Stomach (tissue), 9 donors: ENCODE measurements around the gene SPATA12. TPM values are rescaled to one million over a fixed set of nuclear protein-coding genes. Genes with fewer than 3 reads are reported as not detected.

Experiments used
- DNase-seq, 2 donors: peaks; one replicate each; pipeline versions ENCODE4 v3.0.0 to v3.0.0-alpha.2; 2013 to 2019
- H3K27ac ChIP-seq, 5 donors: fragments of 200-600 bp in 4 of 5; sonication (generic) in 4 of 5; one replicate each; pipeline ENCODE4 v1.5.1; 2013 to 2019; ENCODE audit warnings: mild to moderate bottlenecking in 1 of 5, moderate library complexity in 1 of 5
- H3K27me3 ChIP-seq, 3 donors: fragments of 200-600 bp; sonication (generic); one replicate each; pipeline ENCODE4 v1.5.1; 2017 to 2019; ENCODE audit warnings: mixed run types in 1 of 3
- H3K36me3 ChIP-seq, 4 donors: fragments of 200-600 bp; sonication (generic); 1 replicate in 3 of 4; 2 replicates in 1 of 4; pipeline ENCODE4 v1.5.1; 2016 to 2019
- H3K4me1 ChIP-seq, 4 donors: fragments of 200-600 bp; sonication (generic); one replicate each; pipeline ENCODE4 v1.5.1; 2016 to 2019
- H3K4me3 ChIP-seq, 4 donors: fragments of 200-600 bp; sonication (generic) in 3 of 4; one replicate each; pipeline ENCODE4 v1.5.1; 2016 to 2019; ENCODE audit warnings: mild to moderate bottlenecking in 1 of 4
- H3K9me3 ChIP-seq, 4 donors: fragments of 200-600 bp; sonication (generic); one replicate each; pipeline ENCODE4 v1.5.1; 2016 to 2019
- CTCF ChIP-seq, 7 experiments: fragments of 450-650 bp in 4 of 7; fragments of 200-600 bp in 3 of 7; sonication (generic) in 3 of 7; IDR thresholded peaks; one replicate each; pipeline ENCODE4 v1.5.1; 2016 to 2019; ENCODE audit warnings: antibody characterized with exemption in 7 of 7, control low read depth in 2 of 7, mild to moderate bottlenecking in 1 of 7
- EP300 ChIP-seq: sonication (generic); formaldehyde crosslinking; IDR thresholded peaks from one replicate; pipeline ENCODE4 v1.6.1; 2017; ENCODE audit warnings: antibody characterized with exemption
- POLR2A ChIP-seq, 4 donors: fragments of 450-650 bp; IDR thresholded peaks; one replicate each; pipeline ENCODE4 v1.6.1; 2016; ENCODE audit warnings: antibody characterized with exemption in 4 of 4, control low read depth in 2 of 4, mild to moderate bottlenecking in 1 of 4, moderate library complexity in 1 of 4
- POLR2AphosphoS5 ChIP-seq, 3 donors: sonication (generic); formaldehyde crosslinking; IDR thresholded peaks; one replicate each; pipeline ENCODE4 v1.6.1; 2016; ENCODE audit warnings: antibody characterized with exemption in 3 of 3
- WGBS, 5 donors: extraction: QIAGEN DNeasy Blood & Tissue Kit in 3 of 5; methylation state at CpG; one replicate each; pipeline versions ENCODE4 v1.1.5 to v1.1.7; 2013 to 2018; 5-methylcytosine and 5-hydroxymethylcytosine counted together
- intact Hi-C: fragments of 100-400 bp; cut with DNase I; formaldehyde crosslinking; loops from one replicate; pipeline ENCODE4 v1.15.1; 2023; ENCODE audit warnings: low total_unique reads
- polyA plus RNA-seq, 3 donors: library from polyadenylated mRNA; stranded (reverse); fragments of 200-250 nt; gene quantifications; one replicate each; pipeline ENCODE4 v1.2.3, GENCODE V29; 2013
- total RNA-seq, 5 donors: library from RNA; depleted of rRNA; stranded (reverse); fragments of >200 nt; gene quantifications; one replicate each; pipeline versions ENCODE4 v1.1.0 to v1.2.3, GENCODE V29; 2014 to 2016
- donor health status: healthy with polysubstance abuse.
- donor health status: Bipolar disorder and iron deficiency.
- donor health status: healthy.

Gene SPATA12
- total and polyA plus RNA-seq, 8 donors: 0.05 to 0.31 TPM; not detected in 6

- no peak overlapping the region for H3K4me3 ChIP-seq
- intact Hi-C loops: no loop called here
- peaks cover 0 to 20% (median 7%) of the 10 kb centered on the region in 4 donors for H3K4me1 ChIP-seq
- no peak overlapping the region for H3K27ac ChIP-seq
- WGBS, 5 donors: 45 to 65% (median 58%) methylated on average over 5 to 6 of the region's 6 CpGs
- no peaks in the 10 kb centered on the region for H3K9me3 ChIP-seq
- TF ChIP-seq POLR2AphosphoS5 (IDR thresholded peaks at IDR 0.05) (no peak), POLR2A (IDR thresholded peaks at IDR 0.05) (no peak)
- DNase-seq: no peak
- H3K27me3 ChIP-seq: no peaks in the 10 kb centered on the region
- no peaks in the 10 kb centered on the region for H3K36me3 ChIP-seq
These were observed 18.8 kb upstream of the SPATA12 start for GRCh38 chr3:57041674-57042073.

GRCh38 chr3:57043518-57043917, 16.9 kb upstream of the SPATA12 start:
- WGBS, 5 donors: 0 to 100% (median 0%) methylated on average over 1 of the region's 1 CpG

GRCh38 chr3:57046101-57046765, 14.2 kb upstream of the SPATA12 start:
- TF ChIP-seq EP300 (no peak), CTCF (IDR thresholded peaks at IDR 0.05) (no peak), POLR2AphosphoS5 (IDR thresholded peaks at IDR 0.05) (no peak), POLR2A (IDR thresholded peaks at IDR 0.05) (no peak)
- Histone ChIP-seq H3K36me3 (no peaks in the 10 kb centered on the region), H3K27me3 (no peaks in the 10 kb centered on the region), H3K4me3 (no peak overlapping the region), H3K4me1 (peaks cover 0 to 37% (median 16%) of the 10 kb centered on the region in 4 donors), H3K27ac (no peak overlapping the region), H3K9me3 (no peaks in the 10 kb centered on the region)
- 32 to 48% (median 40%) methylated on average over 5 to 7 of the region's 7 CpGs for WGBS, 5 donors
- intact Hi-C loops: no loop called here
- DNase-seq: peak in 1 of 2 donors; percentile 51

More at GRCh38 chr3:57043518-57043917, 16.9 kb upstream of the SPATA12 start:
- intact Hi-C loops: no loop called here
- Histone ChIP-seq H3K27ac (no peak overlapping the region), H3K9me3 (no peaks in the 10 kb centered on the region), H3K4me1 (peaks cover 0 to 32% (median 16%) of the 10 kb centered on the region in 4 donors), H3K4me3 (no peak overlapping the region), H3K36me3 (no peaks in the 10 kb centered on the region), H3K27me3 (no peaks in the 10 kb centered on the region)
- no peak for TF ChIP-seq POLR2A (IDR thresholded peaks at IDR 0.05)
- no peak for TF ChIP-seq EP300
- TF ChIP-seq POLR2AphosphoS5 (IDR thresholded peaks at IDR 0.05): no peak
- no peak for TF ChIP-seq CTCF (IDR thresholded peaks at IDR 0.05)
- no peak for DNase-seq

GRCh38 chr3:57048052-57048671, 12.3 kb upstream of the SPATA12 start:
- H3K9me3 ChIP-seq: no peaks in the 10 kb centered on the region
- peak in 1 of 2 donors; percentile 89 for DNase-seq
- peak in 2 of 3 donors; percentile 8 to 44 for TF ChIP-seq POLR2AphosphoS5 (IDR thresholded peaks at IDR 0.05)
- no peak for TF ChIP-seq EP300
- peaks cover 0 to 37% (median 16%) of the 10 kb centered on the region in 4 donors for H3K4me1 ChIP-seq
- 54 to 75% (median 69%) methylated on average over 8 of the region's 8 CpGs for WGBS, 5 donors
- H3K27ac ChIP-seq: peak overlapping the region in 1 of 5 donors; percentile 5
- H3K36me3 ChIP-seq: no peaks in the 10 kb centered on the region
- no peaks in the 10 kb centered on the region for H3K27me3 ChIP-seq
- intact Hi-C loops: no loop called here
- no peak overlapping the region for H3K4me3 ChIP-seq

GRCh38 chr3:57048728-57049127, 11.7 kb upstream of the SPATA12 start:
- Histone ChIP-seq H3K4me3 (no peak overlapping the region), H3K27ac (no peak overlapping the region), H3K27me3 (no peaks in the 10 kb centered on the region), H3K4me1 (peaks cover 0 to 37% (median 16%) of the 10 kb centered on the region in 4 donors), H3K36me3 (no peaks in the 10 kb centered on the region), H3K9me3 (no peaks in the 10 kb centered on the region)
- intact Hi-C loops: no loop called here
- WGBS, 5 donors: 60 to 86% (median 80%) methylated on average over 1 to 4 of the region's 4 CpGs
- TF ChIP-seq POLR2AphosphoS5 (IDR thresholded peaks at IDR 0.05) (no peak), CTCF (IDR thresholded peaks at IDR 0.05) (no peak), EP300 (no peak), POLR2A (IDR thresholded peaks at IDR 0.05) (no peak)
- DNase-seq: no peak
